ENCODE measurements around the gene IRF7.
A peak's percentile ranks its signal among the peaks of the same experiment; 100 is the strongest.

IRF7 gene

GRCh38 chr11:620201-620600, 4.5 kb upstream of the IRF7 start:
- DNase-seq, result no peak

- DNase-seq, result no peak
Observed at GRCh38 chr11:619628-620050, 3.9 kb upstream of the IRF7 start.

GRCh38 chr11:618856-619627, 3.3 kb upstream of the IRF7 start:
- DNase-seq, result no peak

GRCh38 chr11:617912-618682, 2.3 kb upstream of the IRF7 start:
- DNase-seq, result no peak

- no peak for DNase-seq
Observed at GRCh38 chr11:617199-617911, 1.6 kb upstream of the IRF7 start.

GRCh38 chr11:616320-617198, 809 bp upstream of the IRF7 start:
- DNase-seq, result no peak

GRCh38 chr11:614623-615503, 887 bp downstream of the IRF7 start:
- no peak for DNase-seq

- no peak for DNase-seq
Observed at GRCh38 chr11:614021-614622, 1.6 kb downstream of the IRF7 start.

GRCh38 chr11:613369-613968, 2.3 kb downstream of the IRF7 start:
- peak; percentile 80 for DNase-seq

GRCh38 chr11:612961-613300, 2.8 kb downstream of the IRF7 start:
- DNase-seq, result no peak

- DNase-seq, result peak; percentile 32
Observed at GRCh38 chr11:612201-612960, 3.4 kb downstream of the IRF7 start.

GRCh38 chr11:611001-611996, 4.5 kb downstream of the IRF7 start:
- DNase-seq, result no peak

- DNase-seq, result no peak
Observed at GRCh38 chr11:610146-610801, 5.5 kb downstream of the IRF7 start.

GRCh38 chr11:609341-609811, 6.4 kb downstream of the IRF7 start:
- no peak for DNase-seq

- no peak for DNase-seq
Observed at GRCh38 chr11:608791-609251, 6.9 kb downstream of the IRF7 start.

GRCh38 chr11:607971-608659, 7.6 kb downstream of the IRF7 start:
- DNase-seq, result no peak
